PC-9 (cell line): ENCODE data around the gene B9D1. TPM values are rescaled to one million over a fixed set of nuclear protein-coding genes. Genes with fewer than 3 reads are reported as not detected.

Experiments used
- BruUV-seq: library from RNA; stranded (reverse); fragments of 400-500 nt; replicated peaks from 2 replicates; lab custom pipeline; 2021; lab: Mats Ljungman, UMichigan
- CTCF ChIA-PET: fragments of 300-600 bp; sonication (Branson Sonifier 250); formaldehyde crosslinking; loops from one replicate; lab custom pipeline; 2022; ENCODE audit warnings: antibody characterized with exemption; lab: Charles Lee
- POLR2A ChIA-PET: fragments of 300-600 bp; sonication (Branson Sonifier 250); formaldehyde crosslinking; loops from one replicate; lab custom pipeline; 2022; ENCODE audit warnings: antibody characterized with exemption; ENCODE audit not compliant: unreplicated experiment; lab: Charles Lee
- DNase-seq, 2 experiments: peaks; one replicate each; pipeline versions ENCODE4 v3.0.0 to v3.0.0-alpha.2; 2015 to 2022; ENCODE audit warnings: mixed read lengths in 1 of 2
- H2AFZ ChIP-seq: fragments of 200-600 bp; sonication (generic); 2 replicates; pipeline ENCODE4 v1.8.1; 2017; ENCODE audit warnings: antibody characterized with exemption
- H3F3A ChIP-seq: fragments of 200-600 bp; sonication (generic); 2 replicates; pipeline ENCODE4 v1.8.1; 2017; ENCODE audit warnings: antibody characterized with exemption, mild to moderate bottlenecking, low read depth; ENCODE audit not compliant: insufficient read depth
- H3K27ac ChIP-seq: fragments of 200-600 bp; sonication (generic); 2 replicates; pipeline ENCODE4 v1.6.1; 2016; ENCODE audit warnings: mixed run types
- H3K27me3 ChIP-seq: fragments of 200-600 bp; sonication (generic); 2 replicates; pipeline ENCODE4 v1.6.1; 2016; ENCODE audit warnings: low read depth, mixed run types; ENCODE audit not compliant: insufficient read depth
- H3K36me3 ChIP-seq: fragments of 200-600 bp; sonication (generic); 2 replicates; pipeline ENCODE4 v1.6.1; 2016; ENCODE audit warnings: low read depth, mixed run types
- H3K4me1 ChIP-seq: fragments of 200-600 bp; sonication (generic); replicated peaks from 2 replicates; pipeline ENCODE4 v1.6.1; 2016; ENCODE audit warnings: mixed run types; ENCODE audit not compliant: insufficient read depth
- H3K4me2 ChIP-seq: fragments of 200-600 bp; sonication (generic); 2 replicates; pipeline ENCODE4 v1.6.1; 2017; ENCODE audit warnings: mixed run types
- H3K4me3 ChIP-seq: fragments of 200-600 bp; sonication (generic); 2 replicates; pipeline ENCODE4 v1.6.1; 2016; ENCODE audit warnings: mixed run types
- H3K79me2 ChIP-seq: fragments of 200-600 bp; sonication (generic); 2 replicates; pipeline ENCODE4 v1.6.1; 2017; ENCODE audit warnings: low read depth, mixed run types
- H3K9me2 ChIP-seq: fragments of 200-600 bp; sonication (generic); 2 replicates; pipeline ENCODE4 v1.8.1; 2017; ENCODE audit warnings: mild to moderate bottlenecking; ENCODE audit not compliant: insufficient read depth
- H3K9me3 ChIP-seq: fragments of 200-600 bp; sonication (generic); 2 replicates; pipeline ENCODE4 v1.8.1; 2016; ENCODE audit warnings: low read depth; ENCODE audit not compliant: insufficient read depth
- H4K20me1 ChIP-seq: fragments of 200-600 bp; sonication (generic); 2 replicates; pipeline ENCODE4 v1.8.1; 2017; ENCODE audit not compliant: insufficient read depth
- CTCF ChIP-seq: fragments of 200-600 bp; sonication (generic); conservative IDR thresholded peaks from 2 replicates; pipeline ENCODE4 v1.6.1; 2017; ENCODE audit warnings: mixed run types, antibody characterized with exemption, mild to moderate bottlenecking, moderate library complexity
- EZH2 ChIP-seq: fragments of 200-600 bp; sonication (generic); IDR thresholded peaks from 2 replicates; pipeline ENCODE4 v1.8.0; 2017; ENCODE audit warnings: antibody characterized with exemption, low read depth
- intact Hi-C: fragments of 100-400 bp; cut with micrococcal nuclease; formaldehyde crosslinking; loops from one replicate; pipeline ENCODE4 v1.10.0; 2022; ENCODE audit not compliant: unreplicated experiment
- total RNA-seq: library from RNA; stranded (reverse); gene quantifications from 2 replicates; pipeline ENCODE4 v1.2.3, GENCODE V29; 2021

The B9D1 gene
- total RNA-seq, 1 experiment from 2014 or later = 40.2 TPM

DNA sequence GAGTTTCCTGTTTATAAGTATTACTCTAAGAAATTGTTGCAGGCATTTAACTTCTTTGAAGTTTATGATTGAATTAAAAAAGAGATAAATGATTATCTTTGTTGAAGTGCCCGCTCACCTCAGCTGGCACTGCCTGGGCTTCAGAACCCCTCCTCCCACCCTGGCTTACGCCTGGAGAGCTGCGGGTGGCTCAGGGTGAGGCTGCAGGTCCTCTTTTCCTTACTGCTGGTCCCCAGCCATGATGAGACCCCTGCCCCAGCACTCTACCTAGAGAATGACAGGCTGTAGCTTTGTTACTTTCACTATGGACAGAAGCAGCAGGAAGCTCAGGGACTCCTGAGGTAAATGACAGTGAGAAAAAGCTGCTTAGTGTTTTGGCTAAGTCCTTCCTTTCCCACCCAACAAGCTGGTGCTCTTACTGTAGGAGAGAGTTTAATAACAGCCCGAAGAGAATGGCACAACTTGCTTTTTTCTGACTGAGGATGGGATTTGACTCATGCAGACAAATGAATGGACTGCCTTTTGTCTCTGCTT, 63.2 kb downstream of the B9D1 start:
- Histone ChIP-seq H3K9me2 (no peaks in the 10 kb centered on the region), H4K20me1 (peaks cover 22% of the 10 kb centered on the region), H3K9me3 (no peaks in the 10 kb centered on the region), H3K4me2 (no peak overlapping the region), H3F3A (peaks cover under 1% of the 10 kb centered on the region; the same call in 1 of the 2 replicates), H3K4me1 (no peaks in the 10 kb centered on the region), H3K79me2 (0 out of 2 replicates have a peak, but pooled peaks cover 6% of the 10 kb centered on the region), H3K36me3 (no peaks in the 10 kb centered on the region), H3K4me3 (no peak overlapping the region), H3K27ac (no peak overlapping the region), H2AFZ (no peak overlapping the region), H3K27me3 (no peaks in the 10 kb centered on the region)
- DNase-seq = no peak
- BruUV-seq = no TSS peak
- intact Hi-C loops = no loop called here
- TF ChIP-seq EZH2 = no peak
- no peak for TF ChIP-seq CTCF
- ChIA-PET POLR2A (no interaction called here), CTCF (no interaction called here)

DNA sequence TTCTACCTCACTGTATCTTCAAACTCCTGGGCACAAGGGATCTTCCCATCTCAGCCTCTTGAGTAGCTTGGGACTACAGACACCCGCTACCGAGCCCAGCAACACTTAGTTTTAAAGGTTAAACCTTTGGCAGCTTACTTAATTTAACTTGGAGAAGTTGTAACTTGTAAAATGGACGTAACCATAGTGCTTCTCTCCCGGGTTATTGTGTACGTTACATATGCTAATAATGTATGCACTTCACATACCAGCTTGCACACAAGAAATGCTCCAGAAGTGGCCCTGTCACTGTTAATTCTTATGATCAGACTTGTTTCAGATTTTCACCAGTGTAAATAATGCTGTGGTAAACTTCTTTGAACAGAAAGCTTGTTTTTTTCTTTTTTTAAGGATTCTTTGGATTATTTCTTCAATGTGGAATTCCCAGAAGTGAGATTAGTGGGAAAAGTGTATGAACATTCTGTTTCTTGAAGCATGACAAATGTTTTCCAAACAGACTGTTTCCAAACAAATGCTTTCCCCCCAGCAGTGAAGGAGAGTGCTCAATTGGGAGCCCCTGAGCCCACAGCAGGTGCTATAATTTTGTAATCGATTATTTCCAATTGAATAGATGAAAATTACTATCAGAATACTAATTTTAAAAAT, 63.8 kb downstream of the B9D1 start:
- intact Hi-C loops = no loop called here
- no peak overlapping the region for H3K27ac ChIP-seq
- no peak overlapping the region for H2AFZ ChIP-seq
- TF ChIP-seq EZH2 (no peak), CTCF (no peak)
- H3K36me3 ChIP-seq = no peaks in the 10 kb centered on the region
- H3K4me2 ChIP-seq = no peak overlapping the region
- H4K20me1 ChIP-seq = peaks cover 22% of the 10 kb centered on the region
- H3K4me1 ChIP-seq = no peaks in the 10 kb centered on the region
- no peaks in the 10 kb centered on the region for H3K27me3 ChIP-seq
- peaks cover 6% of the 10 kb centered on the region; the same call in 1 of the 2 replicates for H3F3A ChIP-seq
- 0 out of 2 replicates have a peak, but pooled peaks cover 6% of the 10 kb centered on the region for H3K79me2 ChIP-seq
- no peaks in the 10 kb centered on the region for H3K9me3 ChIP-seq
- BruUV-seq = no TSS peak
- POLR2A ChIA-PET = interaction anchor here (0.6 kb wide), 1 partner anchor 79 kb away, joined by 3 read pairs; no protein-coding TSS in a partner anchor
- H3K4me3 ChIP-seq = no peak overlapping the region
- CTCF ChIA-PET = no interaction called here
- no peak for DNase-seq
- no peaks in the 10 kb centered on the region for H3K9me2 ChIP-seq

- H3K79me2 ChIP-seq = 0 out of 2 replicates have a peak, but pooled peaks cover 6% of the 10 kb centered on the region
- DNase-seq = no peak
- no TSS peak for BruUV-seq
- no peaks in the 10 kb centered on the region for H3K9me2 ChIP-seq
- H2AFZ ChIP-seq = no peak overlapping the region
- H3F3A ChIP-seq = peaks cover 9% of the 10 kb centered on the region; the same call in 1 of the 2 replicates
- no peaks in the 10 kb centered on the region for H3K36me3 ChIP-seq
- no peak overlapping the region for H3K27ac ChIP-seq
- no peak overlapping the region for H3K4me2 ChIP-seq
- no peaks in the 10 kb centered on the region for H3K4me1 ChIP-seq
- H3K9me3 ChIP-seq = no peaks in the 10 kb centered on the region
- no peak overlapping the region for H3K4me3 ChIP-seq
- ChIA-PET CTCF (no interaction called here), POLR2A (no interaction called here)
- H3K27me3 ChIP-seq = no peaks in the 10 kb centered on the region
- TF ChIP-seq CTCF (no peak), EZH2 (no peak)
- intact Hi-C loops = no loop called here
- H4K20me1 ChIP-seq = peaks cover 25% of the 10 kb centered on the region
Observed at GRCh38 chr17:19296786-19297778, 65.4 kb downstream of the B9D1 start.
